GM21381 (cell line): ENCODE data around the gene OR1B1.
"Not testable (repeated sequence)": the region's sequence is repeated elsewhere in the genome, so short reads cannot be mapped to it uniquely, and the experiment has no call there.

ENCODE experiments used
- ATAC-seq: cut with Tn5 transposase; IDR thresholded peaks from one replicate; pipeline ENCODE4 v1.9.1; 2021; ENCODE audit warnings: mild to moderate bottlenecking, moderate library complexity; ENCODE audit not compliant: unreplicated experiment

The OR1B1 gene

GRCh38 chr9:122657527-122657926 lies at the start of gene OR1B1:
Gene OR1B1 (minus strand): TSS chr9:122657627.
- ATAC-seq = no peak

- no peak for ATAC-seq
Measured at GRCh38 chr9:122695696-122696095, 38.3 kb upstream of the OR1B1 start.

GRCh38 chr9:122684851-122685250 lies 27.4 kb upstream of the OR1B1 start:
- no peak for ATAC-seq

GRCh38 chr9:122672481-122672880 lies 15.1 kb upstream of the OR1B1 start:
- ATAC-seq = no peak

DNA sequence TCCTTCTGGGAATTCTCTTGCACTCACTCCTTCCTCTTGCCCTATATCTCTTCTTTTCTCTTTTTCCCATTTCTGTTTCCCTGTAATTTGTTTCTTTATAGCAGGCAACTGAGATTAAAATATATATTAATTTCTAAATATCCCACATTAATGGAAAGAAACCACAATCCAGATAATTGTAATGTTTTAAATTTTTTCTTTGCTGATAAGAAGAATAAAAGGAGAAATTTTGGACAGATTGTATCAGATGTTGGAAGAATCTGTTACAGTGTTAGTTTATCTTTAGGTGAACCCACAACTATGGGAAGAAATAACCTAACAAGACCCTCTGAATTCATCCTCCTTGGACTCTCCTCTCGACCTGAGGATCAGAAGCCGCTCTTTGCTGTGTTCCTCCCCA lies 4.0 kb upstream of the OR1B1 start, which contains the start of gene OR1L1:
Gene OR1L1, plus strand, starts transcription at position 301 of the 400 bp plus-strand sequence. Its CDS starts 0 bp downstream, at position 301.
- no peak for ATAC-seq

DNA sequence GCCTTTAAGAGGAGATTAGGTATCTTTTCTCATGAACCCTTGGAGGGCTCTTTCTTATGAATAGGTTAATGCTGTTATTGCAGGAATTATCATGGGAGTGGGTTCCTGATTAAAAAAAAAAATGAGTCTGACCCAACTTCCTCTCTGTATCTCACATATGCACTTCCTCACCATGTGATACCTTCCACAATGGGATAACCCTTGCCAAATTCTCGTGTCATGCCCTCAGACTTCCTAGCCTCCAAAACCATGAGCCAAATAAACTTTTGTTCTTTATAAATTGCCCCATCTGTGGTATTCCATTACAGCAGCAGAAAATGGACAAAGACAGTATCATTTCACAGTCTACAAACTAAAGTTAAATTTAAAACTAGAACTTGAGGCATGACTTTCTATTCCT lies 1.0 kb downstream of the OR1B1 start:
- ATAC-seq = no peak

GRCh38 chr9:122642226-122642625 lies 15.2 kb downstream of the OR1B1 start:
- ATAC-seq = no peak

DNA sequence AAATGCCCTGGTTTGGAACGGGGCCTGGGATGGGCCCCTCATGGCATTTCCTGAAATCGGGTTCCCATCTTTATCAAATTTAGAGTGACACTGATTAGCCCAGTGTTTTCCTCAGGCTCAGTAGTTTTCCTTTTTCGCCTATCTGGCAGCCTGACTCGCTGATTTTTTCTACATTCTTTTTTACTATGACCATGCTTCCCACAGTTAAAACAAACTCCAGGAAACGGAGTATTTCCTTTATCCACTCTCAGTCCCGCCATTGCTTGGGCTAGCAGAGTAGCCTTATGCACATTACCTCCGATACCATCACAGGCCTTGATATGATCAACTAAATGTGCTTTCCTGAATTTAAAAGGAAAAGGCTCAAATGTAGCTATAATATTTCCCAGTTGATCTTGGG lies 37.4 kb downstream of the OR1B1 start:
- no peak for ATAC-seq

GRCh38 chr9:122614362-122614761 lies 43.1 kb downstream of the OR1B1 start, which contains the start of gene OR1Q1:
Gene OR1Q1 (plus strand): TSS chr9:122614738. CDS start chr9:122614738, 0 bp downstream.
- no peak for ATAC-seq

- no peak for ATAC-seq
Measured at GRCh38 chr9:122609804-122610203, 47.6 kb downstream of the OR1B1 start.

DNA sequence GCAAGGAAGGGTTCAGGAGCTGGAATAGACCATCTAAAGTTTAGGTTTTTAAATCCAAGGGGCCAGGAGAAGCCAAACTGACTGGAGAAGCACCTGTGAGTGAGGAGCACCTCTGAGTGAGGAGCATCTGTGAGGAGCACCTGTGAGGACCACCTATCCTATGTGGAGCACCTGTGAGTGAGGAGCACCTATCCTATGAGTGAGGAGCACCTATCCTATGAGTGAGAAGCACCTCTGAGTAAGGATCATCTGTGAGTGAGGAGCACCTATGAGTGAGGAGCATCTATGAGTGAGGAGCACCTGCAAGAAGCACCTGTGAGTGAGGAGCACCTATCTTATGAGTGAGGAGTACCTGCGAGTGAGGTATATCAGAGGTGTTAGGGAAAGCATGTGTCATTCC lies 50.8 kb downstream of the OR1B1 start:
- no peak for ATAC-seq

DNA sequence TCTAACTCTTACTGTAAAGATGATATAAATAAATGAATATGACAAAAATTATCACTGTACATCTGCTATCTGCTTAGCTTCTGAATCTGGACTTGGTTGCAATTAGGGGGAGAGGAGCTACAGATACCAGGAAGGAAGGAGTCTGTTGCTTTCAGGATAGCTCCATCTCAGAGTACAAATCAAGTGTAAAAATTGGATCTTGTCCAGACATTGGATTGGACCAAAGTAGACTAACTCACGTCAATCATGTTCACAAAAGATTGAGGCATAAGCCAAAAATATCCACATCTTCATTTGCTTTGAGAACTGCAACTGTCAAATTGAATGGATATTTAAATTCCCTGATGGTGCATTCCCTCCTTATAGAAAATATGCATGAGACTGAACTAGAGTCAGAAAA lies 51.7 kb downstream of the OR1B1 start:
- no peak for ATAC-seq

DNA sequence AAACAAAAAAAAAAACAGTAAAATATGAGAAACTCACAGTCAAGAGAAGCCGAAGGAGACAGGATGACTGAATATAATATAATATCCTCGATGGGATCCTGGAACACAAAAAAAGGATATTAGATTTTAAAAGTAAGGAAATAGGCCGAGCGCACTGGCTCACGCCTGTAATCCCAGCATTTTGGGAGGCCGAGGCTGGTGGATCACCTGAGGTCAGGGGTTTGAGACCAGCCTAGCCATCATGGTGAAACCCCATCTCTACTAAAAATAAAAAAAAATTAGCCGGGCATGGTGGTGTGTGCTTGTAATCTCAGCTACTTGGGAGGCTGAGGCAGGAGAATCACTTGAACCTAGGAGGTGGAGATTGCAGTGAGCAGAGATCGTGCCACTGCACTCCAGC lies 74.1 kb downstream of the OR1B1 start, which contains the start of gene OR1L8:
Gene OR1L8, minus strand, starts transcription at position 101 of the 400 bp plus-strand sequence. CDS start 14,907 bp downstream, outside the sequence.
- not testable (repeated sequence) for ATAC-seq

DNA sequence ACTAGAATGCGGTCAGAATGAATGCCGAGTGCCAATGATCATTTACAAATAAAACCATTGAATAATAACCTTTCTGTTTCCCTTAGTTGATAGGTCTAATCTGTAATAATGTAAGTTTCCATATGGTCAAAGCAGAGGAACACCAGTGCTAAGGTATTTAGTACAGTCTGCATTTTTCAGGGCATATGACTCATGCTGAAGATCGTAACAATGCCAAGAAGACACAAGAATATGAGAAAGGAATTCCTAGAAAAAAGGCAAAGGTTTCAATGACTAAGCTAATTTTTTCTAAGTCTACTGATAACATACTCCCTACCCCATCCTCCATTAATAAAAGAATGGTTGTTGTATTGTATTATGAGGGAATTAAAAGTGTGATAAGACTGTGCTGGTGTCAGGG lies 77.1 kb downstream of the OR1B1 start:
- no peak for ATAC-seq

DNA sequence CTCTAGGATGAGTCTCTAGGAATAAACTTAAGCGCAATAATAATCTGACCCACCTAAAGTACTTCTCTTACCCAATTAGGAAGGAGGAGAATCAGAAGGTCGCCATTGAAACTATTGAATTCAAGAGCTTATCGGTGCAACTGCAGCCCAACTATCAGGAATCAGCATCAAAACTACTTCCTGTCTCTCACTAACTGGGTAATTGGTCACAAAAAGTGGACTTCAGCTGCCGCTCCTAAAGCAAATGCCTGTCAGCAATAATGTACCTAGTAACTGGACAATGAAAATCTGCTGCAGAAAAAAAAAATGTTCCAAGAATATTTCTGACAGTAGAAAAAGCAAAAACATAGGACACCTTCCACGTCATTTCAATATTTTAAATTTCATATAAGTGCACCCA lies 77.6 kb downstream of the OR1B1 start:
- no peak for ATAC-seq
